ENCODE results near the gene HECTD2.

DNA sequence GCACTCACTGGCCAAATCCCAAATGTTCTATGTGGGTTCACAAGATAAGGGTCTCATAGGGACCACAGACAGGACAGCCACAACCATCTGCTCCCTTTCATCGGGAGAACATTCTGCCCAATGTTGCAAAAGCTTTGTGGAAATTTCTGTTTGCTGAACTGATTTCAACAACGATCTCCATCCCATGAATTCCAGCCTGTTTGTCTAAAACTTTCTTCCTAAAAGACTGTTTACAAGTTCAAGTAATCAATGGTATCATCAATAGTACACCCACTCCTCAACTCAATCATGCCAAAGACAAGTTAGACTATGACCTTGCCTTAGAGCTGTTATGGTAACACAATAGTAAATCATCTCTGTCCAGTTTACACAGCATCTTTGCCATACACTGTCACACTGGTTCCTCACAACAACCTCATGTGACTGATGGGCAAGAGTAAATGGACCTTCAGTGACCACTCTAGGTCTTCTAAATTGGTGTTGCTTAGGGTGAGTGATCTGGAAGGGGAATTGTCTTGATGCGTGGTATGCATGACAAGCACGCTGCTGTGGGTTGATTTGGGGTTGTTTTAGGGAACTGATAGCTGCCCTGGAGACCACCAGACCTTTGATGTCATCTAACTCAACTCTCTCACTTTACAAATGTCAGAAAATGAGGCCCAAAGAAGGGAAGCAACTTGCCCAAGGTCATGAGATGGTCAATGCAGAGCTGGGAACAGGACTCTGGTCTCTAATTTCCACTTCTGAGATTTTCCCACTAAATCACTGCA is 127.7 kb downstream of the HECTD2 start:
- TF ChIP-seq, protein P1, sequence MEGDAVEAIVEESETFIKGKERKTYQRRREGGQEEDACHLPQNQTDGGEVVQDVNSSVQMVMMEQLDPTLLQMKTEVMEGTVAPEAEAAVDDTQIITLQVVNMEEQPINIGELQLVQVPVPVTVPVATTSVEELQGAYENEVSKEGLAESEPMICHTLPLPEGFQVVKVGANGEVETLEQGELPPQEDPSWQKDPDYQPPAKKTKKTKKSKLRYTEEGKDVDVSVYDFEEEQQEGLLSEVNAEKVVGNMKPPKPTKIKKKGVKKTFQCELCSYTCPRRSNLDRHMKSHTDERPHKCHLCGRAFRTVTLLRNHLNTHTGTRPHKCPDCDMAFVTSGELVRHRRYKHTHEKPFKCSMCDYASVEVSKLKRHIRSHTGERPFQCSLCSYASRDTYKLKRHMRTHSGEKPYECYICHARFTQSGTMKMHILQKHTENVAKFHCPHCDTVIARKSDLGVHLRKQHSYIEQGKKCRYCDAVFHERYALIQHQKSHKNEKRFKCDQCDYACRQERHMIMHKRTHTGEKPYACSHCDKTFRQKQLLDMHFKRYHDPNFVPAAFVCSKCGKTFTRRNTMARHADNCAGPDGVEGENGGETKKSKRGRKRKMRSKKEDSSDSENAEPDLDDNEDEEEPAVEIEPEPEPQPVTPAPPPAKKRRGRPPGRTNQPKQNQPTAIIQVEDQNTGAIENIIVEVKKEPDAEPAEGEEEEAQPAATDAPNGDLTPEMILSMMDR (conservative IDR thresholded peaks at IDR 0.05) = no peak
- no peak for TF ChIP-seq EZH2 (IDR thresholded peaks at IDR 0.05; ENCODE audit: low read depth)
